ENCODE results near the gene RAB23.

RAB23 gene

DNA sequence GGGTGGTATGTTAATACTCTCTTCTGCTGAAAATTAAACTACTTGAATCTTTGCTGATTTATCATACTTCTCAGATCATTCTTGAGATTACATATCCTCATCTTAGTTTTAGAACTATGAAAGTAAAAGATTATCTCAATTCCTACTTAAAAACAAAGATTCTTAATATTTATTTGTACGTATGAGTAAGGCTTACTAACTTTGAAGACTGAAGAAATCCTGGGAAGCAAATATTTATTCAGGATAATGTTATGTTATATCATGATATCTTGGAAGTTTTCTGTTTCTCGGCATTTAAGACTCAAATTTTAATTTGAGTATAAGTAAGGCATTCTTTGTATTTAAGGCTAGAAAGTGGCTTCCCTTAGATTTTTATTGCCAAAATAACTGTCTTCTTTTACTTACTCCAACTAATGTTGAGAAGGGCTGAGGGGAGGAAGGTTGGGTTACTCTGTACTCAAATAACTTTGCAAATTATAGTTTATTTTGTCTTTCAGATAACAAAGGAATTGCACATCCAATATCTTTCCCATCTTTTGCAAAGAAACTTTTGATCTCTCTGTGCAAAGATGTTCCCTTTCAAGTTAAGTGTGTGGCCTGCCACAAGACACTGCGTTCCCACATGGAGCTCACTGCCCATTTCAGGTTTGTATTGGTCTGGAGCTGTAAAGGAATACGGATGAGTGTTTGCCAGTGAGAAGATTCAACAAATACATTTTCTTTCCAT lies 80.5 kb downstream of the RAB23 start:
- H3K4me3 ChIP-seq (ENCODE audit: low read depth, low read length), result no peak overlapping the region
- TF ChIP-seq, protein P1, sequence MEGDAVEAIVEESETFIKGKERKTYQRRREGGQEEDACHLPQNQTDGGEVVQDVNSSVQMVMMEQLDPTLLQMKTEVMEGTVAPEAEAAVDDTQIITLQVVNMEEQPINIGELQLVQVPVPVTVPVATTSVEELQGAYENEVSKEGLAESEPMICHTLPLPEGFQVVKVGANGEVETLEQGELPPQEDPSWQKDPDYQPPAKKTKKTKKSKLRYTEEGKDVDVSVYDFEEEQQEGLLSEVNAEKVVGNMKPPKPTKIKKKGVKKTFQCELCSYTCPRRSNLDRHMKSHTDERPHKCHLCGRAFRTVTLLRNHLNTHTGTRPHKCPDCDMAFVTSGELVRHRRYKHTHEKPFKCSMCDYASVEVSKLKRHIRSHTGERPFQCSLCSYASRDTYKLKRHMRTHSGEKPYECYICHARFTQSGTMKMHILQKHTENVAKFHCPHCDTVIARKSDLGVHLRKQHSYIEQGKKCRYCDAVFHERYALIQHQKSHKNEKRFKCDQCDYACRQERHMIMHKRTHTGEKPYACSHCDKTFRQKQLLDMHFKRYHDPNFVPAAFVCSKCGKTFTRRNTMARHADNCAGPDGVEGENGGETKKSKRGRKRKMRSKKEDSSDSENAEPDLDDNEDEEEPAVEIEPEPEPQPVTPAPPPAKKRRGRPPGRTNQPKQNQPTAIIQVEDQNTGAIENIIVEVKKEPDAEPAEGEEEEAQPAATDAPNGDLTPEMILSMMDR (IDR thresholded peaks at IDR 0.05; ENCODE audit: borderline replicate concordance, insufficient read depth, low read depth, low read length), result no peak

- TF ChIP-seq, protein P1 (IDR thresholded peaks at IDR 0.05; ENCODE audit: borderline replicate concordance, insufficient read depth, low read depth, low read length), result no peak
- no peak overlapping the region for H3K4me3 ChIP-seq (ENCODE audit: low read depth, low read length)
Measured at GRCh38 chr6:57138026-57138425, 84.1 kb downstream of the RAB23 start.

DNA sequence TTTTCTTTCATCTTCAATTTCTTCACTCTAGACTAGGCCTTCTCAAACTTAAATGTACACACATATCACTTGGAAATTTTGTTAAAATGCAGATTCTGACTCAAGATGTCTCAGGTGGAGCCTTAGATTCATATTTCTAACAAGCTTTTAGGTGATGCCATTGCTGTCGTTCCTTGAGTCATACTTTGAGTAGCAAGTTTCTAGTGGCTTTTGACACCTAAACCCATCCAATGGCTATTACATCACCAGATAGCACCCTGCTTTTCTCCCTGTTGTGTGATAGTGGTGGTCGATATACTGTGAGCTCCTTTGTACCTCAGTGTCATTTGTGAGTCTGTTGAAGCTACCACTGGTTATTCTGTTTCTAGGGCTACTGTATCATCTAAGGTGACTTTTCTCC lies 84.8 kb downstream of the RAB23 start:
- TF ChIP-seq, protein P1 (IDR thresholded peaks at IDR 0.05; ENCODE audit: borderline replicate concordance, insufficient read depth, low read depth, low read length), result no peak
- H3K4me3 ChIP-seq (ENCODE audit: low read depth, low read length), result no peak overlapping the region
